Skeletal muscle satellite cell (primary cell): ENCODE data around the gene MINDY3.

ENCODE experiments used
- H3K27me3 ChIP-seq: 2 replicates; pipeline ENCODE4 v1.7.0; 2013; ENCODE audit warnings: low read length; ENCODE audit not compliant: control insufficient read depth, insufficient read depth
- H3K36me3 ChIP-seq: 2 replicates; pipeline ENCODE4 v1.7.0; 2013; ENCODE audit warnings: mild to moderate bottlenecking, control low read depth, low read length; ENCODE audit not compliant: insufficient read depth
- H3K4me1 ChIP-seq: 2 replicates; pipeline ENCODE4 v1.7.0; 2013; ENCODE audit warnings: low read length; ENCODE audit not compliant: control insufficient read depth, insufficient read depth
- H3K4me2 ChIP-seq: 2 replicates; pipeline ENCODE4 v1.7.0; 2013; ENCODE audit warnings: mild to moderate bottlenecking, low read length
- H3K4me3 ChIP-seq: 2 replicates; pipeline ENCODE4 v1.7.0; 2013; ENCODE audit warnings: low read length
- H3K9ac ChIP-seq: 2 replicates; pipeline ENCODE4 v1.7.0; 2013; ENCODE audit warnings: mild to moderate bottlenecking, low read depth, low read length, moderate library complexity
- H3K9me3 ChIP-seq: replicated peaks from 2 replicates; pipeline ENCODE4 v1.7.0; 2013; ENCODE audit warnings: mild to moderate bottlenecking, control low read depth, low read length

Gene MINDY3

DNA sequence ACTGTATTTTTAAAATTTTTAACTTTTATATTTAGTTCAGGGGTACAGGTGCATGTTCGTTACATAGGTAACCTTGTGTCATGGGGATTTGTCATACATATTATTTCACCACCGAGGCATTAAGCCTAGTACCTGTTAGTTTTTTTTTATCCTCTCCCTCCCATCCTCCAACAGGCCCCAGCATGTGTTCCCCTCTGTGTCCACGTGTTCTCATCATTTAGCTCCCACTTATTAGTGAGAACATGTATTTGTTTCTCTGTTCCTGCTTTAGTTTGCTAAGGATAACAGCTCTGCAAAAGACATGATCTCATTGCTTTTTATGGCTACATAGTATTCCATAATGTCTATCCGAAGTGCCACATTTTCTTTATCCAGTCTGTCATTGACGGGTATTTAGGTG is 118.2 kb downstream of the MINDY3 start:
- Histone ChIP-seq H3K36me3 (no peaks in the 10 kb centered on the region), H3K9me3 (no peaks in the 10 kb centered on the region), H3K4me3 (no peak overlapping the region), H3K9ac (no peak overlapping the region), H3K4me1 (peaks cover 15% of the 10 kb centered on the region), H3K4me2 (no peak overlapping the region), H3K27me3 (peaks cover 28% of the 10 kb centered on the region)

- no peak overlapping the region for H3K4me2 ChIP-seq
These were observed 118.7 kb downstream of the MINDY3 start for GRCh38 chr10:15741581-15741980.

GRCh38 chr10:15740261-15740660 is 120.0 kb downstream of the MINDY3 start:
- no peak overlapping the region for H3K4me2 ChIP-seq
- no peak overlapping the region for H3K9ac ChIP-seq
- H3K27me3 ChIP-seq, result peaks cover 31% of the 10 kb centered on the region
- no peak overlapping the region for H3K4me3 ChIP-seq
- H3K9me3 ChIP-seq, result no peaks in the 10 kb centered on the region
- H3K36me3 ChIP-seq, result no peaks in the 10 kb centered on the region
- peaks cover 15% of the 10 kb centered on the region for H3K4me1 ChIP-seq

More at GRCh38 chr10:15741581-15741980, 118.7 kb downstream of the MINDY3 start:
- Histone ChIP-seq H3K27me3 (peaks cover 25% of the 10 kb centered on the region), H3K9me3 (no peaks in the 10 kb centered on the region), H3K4me3 (no peak overlapping the region), H3K4me1 (peaks cover 15% of the 10 kb centered on the region), H3K9ac (no peak overlapping the region), H3K36me3 (no peaks in the 10 kb centered on the region)

- peaks cover 15% of the 10 kb centered on the region for H3K4me1 ChIP-seq
- no peak overlapping the region for H3K9ac ChIP-seq
- H3K4me3 ChIP-seq, result no peak overlapping the region
- H3K36me3 ChIP-seq, result no peaks in the 10 kb centered on the region
- no peak overlapping the region for H3K4me2 ChIP-seq
- H3K27me3 ChIP-seq, result peaks cover 31% of the 10 kb centered on the region
- no peaks in the 10 kb centered on the region for H3K9me3 ChIP-seq
These were observed 120.9 kb downstream of the MINDY3 start for GRCh38 chr10:15739254-15739970.

DNA sequence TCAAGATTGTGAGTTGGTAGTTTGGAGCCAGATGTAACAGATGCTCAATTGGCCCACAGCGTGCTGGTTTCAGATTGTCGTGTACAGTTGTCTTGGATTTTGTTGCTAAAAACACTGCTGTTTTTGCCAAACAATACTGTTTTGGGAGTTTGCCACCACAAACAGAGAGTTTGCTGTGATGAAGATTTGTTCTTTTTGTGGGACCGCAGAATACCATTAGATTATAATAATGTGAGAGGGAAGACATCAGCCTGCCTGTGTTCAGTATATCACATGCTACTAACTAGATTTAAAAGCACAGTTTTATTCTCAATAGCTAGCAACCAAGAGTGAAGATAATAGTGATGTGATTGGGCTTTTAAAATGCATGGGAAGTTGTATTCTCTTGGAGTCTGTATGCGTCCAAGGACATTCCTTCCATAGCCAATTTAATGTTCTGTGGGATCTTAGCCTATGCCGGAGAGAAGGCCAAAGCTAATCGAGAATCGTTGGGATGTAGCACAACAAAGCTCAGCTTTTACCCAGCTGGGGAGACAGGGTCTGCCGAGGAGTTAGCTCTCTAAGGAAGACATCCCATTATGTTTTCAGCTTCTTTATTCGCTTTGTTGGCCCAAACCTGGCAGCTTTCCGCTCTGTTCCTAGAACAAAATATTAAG is 121.9 kb downstream of the MINDY3 start:
- Histone ChIP-seq H3K4me2 (no peak overlapping the region), H3K4me1 (peaks cover 12% of the 10 kb centered on the region), H3K27me3 (peaks cover 37% of the 10 kb centered on the region), H3K4me3 (no peak overlapping the region), H3K36me3 (no peaks in the 10 kb centered on the region), H3K9ac (no peak overlapping the region), H3K9me3 (no peaks in the 10 kb centered on the region)

DNA sequence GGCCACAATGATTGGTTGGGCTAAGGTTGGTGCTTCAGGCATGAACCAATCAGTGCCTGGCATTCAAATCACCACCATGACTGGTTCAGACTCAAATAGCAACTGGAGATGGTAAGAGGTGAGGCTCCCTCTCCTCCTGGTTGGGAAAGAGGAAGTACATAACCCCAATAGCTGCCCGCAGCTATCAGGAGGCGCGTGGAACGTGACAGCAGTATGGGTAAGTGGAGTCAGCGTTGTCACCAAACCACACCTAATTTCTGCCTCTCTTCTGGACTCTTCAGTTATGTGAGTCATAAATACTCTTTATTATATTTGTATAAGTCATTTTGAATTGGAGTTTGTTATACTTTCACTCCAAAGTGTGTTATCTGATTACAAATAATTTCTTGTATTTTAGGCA is 122.7 kb downstream of the MINDY3 start:
- H3K36me3 ChIP-seq, result no peaks in the 10 kb centered on the region
- H3K4me2 ChIP-seq, result no peak overlapping the region
- H3K4me1 ChIP-seq, result peaks cover 6% of the 10 kb centered on the region
- no peak overlapping the region for H3K9ac ChIP-seq
- H3K27me3 ChIP-seq, result peaks cover 37% of the 10 kb centered on the region
- no peaks in the 10 kb centered on the region for H3K9me3 ChIP-seq
- H3K4me3 ChIP-seq, result no peak overlapping the region

DNA sequence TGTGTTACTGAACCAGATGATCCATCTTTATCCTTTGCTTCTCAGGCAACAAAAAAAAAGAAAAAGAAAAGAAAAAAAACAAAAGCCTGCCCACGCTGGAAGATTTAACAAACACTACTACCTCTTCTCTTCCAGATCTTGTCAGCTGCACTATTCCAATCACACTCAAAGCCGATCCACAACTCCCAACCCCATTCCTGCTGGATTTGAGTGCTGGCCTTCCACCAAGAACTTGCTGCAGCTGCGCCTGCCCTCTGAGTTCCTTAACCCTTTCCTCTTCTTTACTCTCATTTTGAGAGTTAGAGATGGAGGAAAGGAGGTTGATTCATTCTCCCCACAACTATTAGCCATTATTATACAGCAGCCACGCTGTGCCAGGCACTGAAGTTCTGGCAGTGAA is 124.5 kb downstream of the MINDY3 start:
- Histone ChIP-seq H3K36me3 (no peaks in the 10 kb centered on the region), H3K4me3 (no peak overlapping the region), H3K27me3 (peaks cover 30% of the 10 kb centered on the region), H3K4me1 (peaks cover 6% of the 10 kb centered on the region), H3K9ac (no peak overlapping the region), H3K4me2 (no peak overlapping the region), H3K9me3 (no peaks in the 10 kb centered on the region)

DNA sequence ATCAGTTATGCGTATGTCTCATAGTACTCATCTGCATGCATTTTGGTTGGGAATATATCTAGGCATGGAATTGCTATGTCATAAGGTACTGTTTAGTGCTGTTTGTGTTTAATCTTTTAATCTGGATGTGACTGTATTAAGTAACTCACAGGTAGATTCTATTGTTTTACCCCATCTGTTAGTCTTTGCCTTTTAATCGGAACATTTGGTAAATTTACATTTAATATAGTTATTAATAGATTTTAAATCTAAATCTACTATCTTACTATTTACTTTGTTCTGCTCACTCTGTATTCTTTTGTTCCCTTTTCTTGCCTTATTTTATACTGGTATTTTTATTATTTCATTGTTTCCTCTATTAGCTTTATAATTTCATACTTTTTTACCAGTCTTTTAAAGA is 130.0 kb downstream of the MINDY3 start:
- H3K9me3 ChIP-seq, result no peaks in the 10 kb centered on the region
- H3K4me1 ChIP-seq, result peaks cover 3% of the 10 kb centered on the region
- no peaks in the 10 kb centered on the region for H3K36me3 ChIP-seq
- peaks cover 5% of the 10 kb centered on the region for H3K27me3 ChIP-seq
- H3K4me3 ChIP-seq, result no peak overlapping the region
- H3K4me2 ChIP-seq, result no peak overlapping the region
- no peak overlapping the region for H3K9ac ChIP-seq

DNA sequence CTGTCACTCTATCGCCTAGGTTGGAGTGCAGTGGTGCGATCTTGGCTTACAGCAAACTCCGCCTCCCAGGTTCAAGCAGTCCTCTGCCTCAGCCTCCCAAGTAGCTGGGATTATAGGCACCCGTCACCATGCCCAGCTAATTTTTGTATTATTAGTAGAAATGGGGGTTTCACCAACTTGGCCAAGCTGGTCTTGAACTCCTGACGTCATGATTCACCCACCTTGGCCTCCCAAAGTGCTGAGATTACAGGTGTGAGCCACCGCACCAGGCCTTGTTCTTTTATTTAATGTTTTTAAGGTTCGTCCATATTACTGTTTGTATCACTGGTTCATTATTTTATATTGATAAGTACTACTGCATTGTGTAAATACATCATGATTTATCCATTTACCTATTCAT is 130.4 kb downstream of the MINDY3 start:
- peaks cover 7% of the 10 kb centered on the region for H3K27me3 ChIP-seq
- H3K9ac ChIP-seq, result no peak overlapping the region
- no peaks in the 10 kb centered on the region for H3K36me3 ChIP-seq
- no peak overlapping the region for H3K4me2 ChIP-seq
- H3K4me1 ChIP-seq, result peaks cover 4% of the 10 kb centered on the region
- H3K4me3 ChIP-seq, result no peak overlapping the region
- no peaks in the 10 kb centered on the region for H3K9me3 ChIP-seq
